ENCODE results near the gene PPP4R3A.

PPP4R3A gene

GRCh38 chr14:91418387-91419043, 91.6 kb downstream of the PPP4R3A start:
- FAIRE-seq: no peak
- DNase-seq (ENCODE audit: insufficient read length, low spot score): no peak
- peak; percentile 81 for TF ChIP-seq CTCF (IDR thresholded peaks at IDR 0.05; ENCODE audit: insufficient read depth, missing control alignments)

GRCh38 chr14:91417983-91418386, 92.1 kb downstream of the PPP4R3A start:
- no peak for DNase-seq (ENCODE audit: insufficient read length, low spot score)
- TF ChIP-seq CTCF (IDR thresholded peaks at IDR 0.05; ENCODE audit: insufficient read depth, missing control alignments): no peak
- FAIRE-seq: no peak

DNA sequence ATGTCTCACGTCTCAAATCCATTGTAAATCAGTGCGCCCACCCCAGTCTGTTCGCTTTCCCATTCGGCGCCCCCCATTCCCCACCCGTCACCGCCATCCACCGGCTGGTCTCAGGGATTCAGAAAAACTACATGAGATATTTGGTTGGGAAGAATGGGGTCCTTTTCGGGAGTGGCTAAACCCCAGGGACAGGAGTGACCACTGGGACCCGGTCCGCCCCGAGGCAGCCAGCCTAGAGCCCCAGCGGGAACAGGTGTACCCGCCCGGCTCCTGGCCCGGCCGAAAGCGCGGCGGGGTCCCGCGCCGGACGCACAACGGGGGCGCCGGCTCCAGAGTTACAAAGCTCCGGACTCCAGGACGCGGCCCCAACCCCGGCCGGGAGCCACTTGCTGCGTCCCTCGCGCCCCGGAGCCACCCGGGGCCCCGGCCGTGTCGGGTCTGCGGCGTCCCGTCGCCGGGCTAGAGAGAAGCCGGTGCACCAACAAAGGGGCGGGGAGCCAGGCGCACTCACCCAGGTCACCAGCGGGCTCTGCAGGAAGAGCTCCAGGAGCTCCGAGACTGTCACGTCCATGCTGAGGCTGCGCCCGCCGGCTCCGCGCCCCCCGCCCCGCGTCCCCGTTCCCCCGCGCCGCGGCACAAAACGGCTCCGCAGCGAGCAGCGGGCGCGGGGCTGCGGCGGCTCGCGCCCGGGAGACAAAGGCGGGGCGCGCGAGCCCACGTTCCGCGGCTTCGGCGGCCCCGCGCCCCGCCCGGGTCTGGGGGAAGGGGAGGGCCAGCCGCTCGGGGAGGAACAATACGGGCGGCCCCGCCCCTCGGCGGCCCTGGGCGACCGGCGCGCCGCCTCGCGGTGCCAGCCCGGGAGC, 92.8 kb downstream of the PPP4R3A start, which contains the start of gene CCDC88C:
TSS of gene CCDC88C (minus strand) at position 701 of the 863 bp plus-strand sequence. CDS start at position 571, 130 bp downstream.
- no peak for DNase-seq (ENCODE audit: insufficient read length, low spot score)
- FAIRE-seq: no peak
- peak; percentile 4 for TF ChIP-seq CTCF (IDR thresholded peaks at IDR 0.05; ENCODE audit: insufficient read depth, missing control alignments)

- no peak for DNase-seq (ENCODE audit: insufficient read length, low spot score)
- no peak for TF ChIP-seq CTCF (IDR thresholded peaks at IDR 0.05; ENCODE audit: insufficient read depth, missing control alignments)
These were observed 93.4 kb downstream of the PPP4R3A start for GRCh38 chr14:91416744-91417119.

GRCh38 chr14:91415794-91416743, 94.0 kb downstream of the PPP4R3A start:
- TF ChIP-seq CTCF (IDR thresholded peaks at IDR 0.05; ENCODE audit: insufficient read depth, missing control alignments): no peak
- FAIRE-seq: no peak

More at GRCh38 chr14:91416744-91417119, 93.4 kb downstream of the PPP4R3A start:
- FAIRE-seq: no peak

GRCh38 chr14:91414475-91414833, 95.7 kb downstream of the PPP4R3A start:
- TF ChIP-seq CTCF (IDR thresholded peaks at IDR 0.05; ENCODE audit: insufficient read depth, missing control alignments): no peak
- DNase-seq (ENCODE audit: insufficient read length, low spot score) (no peak), FAIRE-seq (no peak)

More at GRCh38 chr14:91415794-91416743, 94.0 kb downstream of the PPP4R3A start:
- no peak for DNase-seq (ENCODE audit: insufficient read length, low spot score)

Data from D721Med (cell line).